Measurements from ENCODE around the gene OLFM3. TPM values are rescaled to one million over a fixed set of nuclear protein-coding genes. Genes with fewer than 3 reads are reported as not detected.

OLFM3 gene
- total RNA-seq, 1 experiment from 2014 or later, result 0.26 TPM

DNA sequence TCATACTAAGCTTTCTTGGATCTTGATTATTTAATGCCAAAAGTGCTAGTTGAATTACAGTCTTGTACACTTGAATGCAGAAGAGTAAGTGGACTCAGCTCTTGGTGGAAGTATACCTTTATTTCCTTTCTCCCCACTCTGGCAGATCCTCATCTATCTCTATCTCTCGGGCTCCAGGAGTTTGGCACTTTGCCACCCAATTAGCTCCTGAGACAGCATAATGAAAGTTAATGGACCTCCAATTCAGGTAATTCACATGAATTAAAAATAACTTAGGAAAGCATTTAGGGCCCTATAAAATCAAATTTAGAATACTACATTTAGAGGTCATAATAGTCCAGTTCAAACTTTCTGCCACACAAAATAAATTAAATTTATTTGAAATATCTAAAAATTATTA is 67.4 kb downstream of the OLFM3 start:
- H3K18ac ChIP-seq (ENCODE audit: insufficient read length, low read depth, low read length), result no peak overlapping the region
- H2AK5ac ChIP-seq (ENCODE audit: insufficient read length, low read length), result no peak overlapping the region
- no peak overlapping the region for H3T11ph ChIP-seq (ENCODE audit: low read length)
- H3K23ac ChIP-seq (ENCODE audit: insufficient read length, low read depth, low read length), result no peak overlapping the region
- H3K4me3 Mint-ChIP-seq, result no peak overlapping the region
- H3K56ac ChIP-seq (ENCODE audit: insufficient read length, low read depth, low read length), result no peak overlapping the region
- no peak overlapping the region for H3K4me2 ChIP-seq (ENCODE audit: insufficient read depth, insufficient read length, low read length)
- H2BK5ac ChIP-seq (ENCODE audit: insufficient read length, low read length), result no peak overlapping the region
- no peak overlapping the region for H2BK15ac ChIP-seq (ENCODE audit: low read depth, low read length)
- H3K27me3 Mint-ChIP-seq (ENCODE audit: low read depth), result no peaks in the 10 kb centered on the region; the same call in 1 of the 2 replicates
- no CpG with 5 or more reads among the region's 1 CpG for WGBS (ENCODE audit: extremely low coverage, insufficient read length, low lambda C conversion rate)
- no peaks in the 10 kb centered on the region for H3K9me3 ChIP-seq (ENCODE audit: control insufficient read depth, low read depth, low read length)
- no peaks in the 10 kb centered on the region for H4K20me1 ChIP-seq (ENCODE audit: control insufficient read depth, insufficient read depth, insufficient read length)
- H3K79me1 ChIP-seq (ENCODE audit: insufficient read depth, low read depth, low read length, poor library complexity, severe bottlenecking), result no peaks in the 10 kb centered on the region
- H2BK20ac ChIP-seq (ENCODE audit: low read depth, low read length, poor library complexity, severe bottlenecking), result no peak overlapping the region
- H3K9ac ChIP-seq (ENCODE audit: extremely low read depth, insufficient read length, low read length), result no peak overlapping the region
- peaks cover 7 to 11% of the 10 kb centered on the region in 2 experiments for H3K9me3 Mint-ChIP-seq
- TF ChIP-seq, protein P1, sequence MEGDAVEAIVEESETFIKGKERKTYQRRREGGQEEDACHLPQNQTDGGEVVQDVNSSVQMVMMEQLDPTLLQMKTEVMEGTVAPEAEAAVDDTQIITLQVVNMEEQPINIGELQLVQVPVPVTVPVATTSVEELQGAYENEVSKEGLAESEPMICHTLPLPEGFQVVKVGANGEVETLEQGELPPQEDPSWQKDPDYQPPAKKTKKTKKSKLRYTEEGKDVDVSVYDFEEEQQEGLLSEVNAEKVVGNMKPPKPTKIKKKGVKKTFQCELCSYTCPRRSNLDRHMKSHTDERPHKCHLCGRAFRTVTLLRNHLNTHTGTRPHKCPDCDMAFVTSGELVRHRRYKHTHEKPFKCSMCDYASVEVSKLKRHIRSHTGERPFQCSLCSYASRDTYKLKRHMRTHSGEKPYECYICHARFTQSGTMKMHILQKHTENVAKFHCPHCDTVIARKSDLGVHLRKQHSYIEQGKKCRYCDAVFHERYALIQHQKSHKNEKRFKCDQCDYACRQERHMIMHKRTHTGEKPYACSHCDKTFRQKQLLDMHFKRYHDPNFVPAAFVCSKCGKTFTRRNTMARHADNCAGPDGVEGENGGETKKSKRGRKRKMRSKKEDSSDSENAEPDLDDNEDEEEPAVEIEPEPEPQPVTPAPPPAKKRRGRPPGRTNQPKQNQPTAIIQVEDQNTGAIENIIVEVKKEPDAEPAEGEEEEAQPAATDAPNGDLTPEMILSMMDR (conservative IDR thresholded peaks at IDR 0.05), result no peak
- no peak overlapping the region for H3K4ac ChIP-seq (ENCODE audit: low read depth, low read length)
- no peaks in the 10 kb centered on the region for H3K4me1 ChIP-seq (ENCODE audit: insufficient read depth, low read length)
- H3K27ac Mint-ChIP-seq, result no peak overlapping the region; a peak in 1 of 7 replicates
- H3K79me2 ChIP-seq (ENCODE audit: insufficient read depth, low read length), result no peaks in the 10 kb centered on the region
- H3K23me2 ChIP-seq (ENCODE audit: insufficient read length, low read depth, low read length, poor library complexity, severe bottlenecking), result no peaks in the 10 kb centered on the region
- H2BK12ac ChIP-seq (ENCODE audit: insufficient read length, low read depth, low read length), result no peak overlapping the region
- DNase-seq, result no peak
- no peak overlapping the region for H3K27ac ChIP-seq (ENCODE audit: insufficient read length, low read depth, low read length)
- H3K27me3 ChIP-seq (ENCODE audit: insufficient read depth, low read length), result no peaks in the 10 kb centered on the region
- no peak overlapping the region for H4K8ac ChIP-seq (replicated peaks; ENCODE audit: insufficient read length, low read depth, low read length)
- H4K5ac ChIP-seq (ENCODE audit: insufficient read length, low read depth, low read length), result no peak overlapping the region
- peaks cover 19 to 22% of the 10 kb centered on the region in 2 experiments for H3K4me1 Mint-ChIP-seq
- H4K91ac ChIP-seq (ENCODE audit: insufficient read length, low read depth, low read length), result no peak overlapping the region
- no peak overlapping the region for H2AFZ ChIP-seq (ENCODE audit: low read length)
- H2BK120ac ChIP-seq (ENCODE audit: low read depth, low read length, poor library complexity, severe bottlenecking), result no peak overlapping the region
- H3K36me3 Mint-ChIP-seq (ENCODE audit: insufficient read depth in 1 of 3, low read depth in 3 of 3), result peaks cover 0 to 7% (median 5%) of the 10 kb centered on the region in 3 experiments; a peak in 4 of 7 replicates
- no peak overlapping the region for H3K14ac ChIP-seq (ENCODE audit: insufficient read depth, low read length)
